GM21717 (cell line): ENCODE results near the gene GDAP2.
"Not testable (repeated sequence)": the region's sequence is repeated elsewhere in the genome, so short reads cannot be mapped to it uniquely, and the experiment has no call there.

ENCODE experiments used
- ATAC-seq: cut with Tn5 transposase; IDR thresholded peaks from one replicate; pipeline ENCODE4 v1.9.1; 2021; ENCODE audit warnings: mild to moderate bottlenecking, moderate library complexity; ENCODE audit not compliant: unreplicated experiment

Gene GDAP2, protein sequence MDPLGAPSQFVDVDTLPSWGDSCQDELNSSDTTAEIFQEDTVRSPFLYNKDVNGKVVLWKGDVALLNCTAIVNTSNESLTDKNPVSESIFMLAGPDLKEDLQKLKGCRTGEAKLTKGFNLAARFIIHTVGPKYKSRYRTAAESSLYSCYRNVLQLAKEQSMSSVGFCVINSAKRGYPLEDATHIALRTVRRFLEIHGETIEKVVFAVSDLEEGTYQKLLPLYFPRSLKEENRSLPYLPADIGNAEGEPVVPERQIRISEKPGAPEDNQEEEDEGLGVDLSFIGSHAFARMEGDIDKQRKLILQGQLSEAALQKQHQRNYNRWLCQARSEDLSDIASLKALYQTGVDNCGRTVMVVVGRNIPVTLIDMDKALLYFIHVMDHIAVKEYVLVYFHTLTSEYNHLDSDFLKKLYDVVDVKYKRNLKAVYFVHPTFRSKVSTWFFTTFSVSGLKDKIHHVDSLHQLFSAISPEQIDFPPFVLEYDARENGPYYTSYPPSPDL

DNA sequence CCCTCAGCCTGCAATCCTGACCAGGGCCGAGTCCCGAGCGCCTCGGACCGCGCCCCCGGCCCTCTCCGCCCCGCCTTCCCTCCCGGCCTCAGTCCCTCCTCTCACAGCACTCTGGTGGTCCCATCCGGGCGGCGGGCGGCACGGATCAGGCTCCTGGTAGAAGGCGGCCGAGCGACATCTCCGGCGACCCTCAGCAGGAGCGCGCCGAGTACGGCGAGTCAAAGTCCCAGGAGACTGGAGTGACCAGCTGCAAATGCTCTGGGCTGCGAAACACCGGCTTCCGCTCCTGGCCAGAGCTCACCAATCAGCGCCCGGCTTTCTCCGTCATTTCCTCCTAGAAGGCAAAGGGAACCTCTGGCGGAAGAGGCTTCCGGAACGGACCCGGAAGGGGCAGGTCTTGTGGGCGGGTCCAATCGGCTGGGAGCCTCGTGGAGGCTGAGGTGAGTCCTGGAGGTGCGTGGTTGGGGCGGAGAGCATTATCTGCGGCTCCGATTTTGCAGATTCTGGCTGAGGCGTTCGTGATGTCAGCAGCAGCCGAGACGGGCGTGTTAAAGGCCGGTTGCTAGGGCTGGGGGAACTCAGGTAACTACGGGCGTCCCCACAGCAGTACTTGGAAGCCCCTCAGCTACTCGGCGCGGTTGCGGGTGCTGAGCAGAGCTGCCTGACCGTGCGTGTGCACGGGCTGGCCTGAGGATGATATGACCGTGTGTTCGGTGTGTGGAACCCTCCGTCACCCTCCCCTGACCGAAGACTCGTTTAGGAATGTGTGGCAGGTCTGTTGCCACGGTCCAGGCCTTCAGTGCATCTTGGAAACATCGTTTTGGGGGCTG is at the start of gene GDAP2, which contains the start of gene WDR3:
TSS of gene GDAP2 (minus strand) at position 279 of the 830 bp plus-strand sequence. CDS start 9,264 bp downstream, outside the sequence.
TSS of gene WDR3 (plus strand) at position 397 of the 830 bp plus-strand sequence. CDS start 3,581 bp downstream, outside the sequence.
- ATAC-seq, result peak; percentile 96

DNA sequence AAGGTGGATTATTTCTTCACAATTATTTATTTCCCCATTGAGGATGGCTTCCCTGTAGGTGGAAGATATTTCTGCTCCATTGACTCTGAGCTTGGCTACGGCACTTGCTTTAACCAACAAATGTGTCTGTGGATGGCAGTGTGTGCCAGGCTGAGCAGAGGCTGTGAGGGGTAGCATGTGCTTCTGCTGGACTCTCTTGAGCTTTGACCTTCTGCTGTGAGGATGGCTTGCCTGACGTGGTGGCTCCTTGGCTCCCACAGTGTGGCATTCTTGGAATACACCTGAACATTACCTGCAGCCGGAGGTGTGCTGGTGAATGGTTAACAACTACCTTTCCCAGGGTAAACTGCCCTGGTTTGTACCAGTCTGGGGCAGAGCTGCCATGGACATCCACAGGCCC is 47.0 kb upstream of the GDAP2 start:
- no peak for ATAC-seq

GRCh38 chr1:117971777-117972176 is 42.4 kb upstream of the GDAP2 start:
- ATAC-seq, result no peak

GRCh38 chr1:117970252-117970651 is 40.8 kb upstream of the GDAP2 start:
- ATAC-seq, result no peak

DNA sequence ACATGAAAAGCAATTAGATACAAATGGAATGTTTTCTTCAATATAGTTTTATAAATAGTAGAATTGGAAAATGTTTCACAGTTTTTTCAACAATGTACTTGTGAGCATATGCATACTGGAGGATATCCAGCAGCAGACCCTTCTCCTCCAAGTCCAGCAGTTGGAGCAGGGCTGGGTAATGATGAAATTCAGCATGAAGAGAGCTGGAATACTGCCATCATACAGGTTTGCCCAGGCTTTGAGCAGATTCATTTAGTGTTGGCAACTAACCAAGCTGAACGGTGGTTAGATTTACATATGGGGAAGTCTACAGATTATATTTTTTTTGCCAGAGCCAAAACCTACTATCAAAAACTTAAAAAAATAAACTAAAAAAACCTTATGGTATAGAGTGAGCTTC is 38.5 kb upstream of the GDAP2 start:
- no peak for ATAC-seq

DNA sequence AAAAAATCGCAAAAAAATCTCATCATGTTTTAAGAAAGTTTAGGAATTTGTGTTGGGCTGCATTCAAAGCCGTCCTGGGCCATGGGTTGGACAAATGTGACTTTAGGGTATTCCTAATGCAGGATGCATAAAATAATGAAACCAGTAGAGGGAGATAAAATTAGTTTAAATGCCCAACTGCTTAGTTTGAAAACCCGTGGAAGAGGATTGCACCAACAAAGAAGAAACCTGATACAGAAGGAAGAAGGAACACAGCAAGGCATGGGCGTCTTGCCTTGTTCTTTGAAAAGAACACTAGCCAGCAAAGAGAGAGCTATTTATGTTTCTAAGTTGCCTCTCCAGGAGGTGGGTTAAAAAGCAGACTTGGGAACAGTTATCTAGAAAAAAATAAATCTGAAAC is 38.1 kb upstream of the GDAP2 start:
- no peak for ATAC-seq

GRCh38 chr1:117964290-117965038 is 35.0 kb upstream of the GDAP2 start:
- ATAC-seq, result no peak

- no peak for ATAC-seq
Observed at GRCh38 chr1:117959364-117959763, 29.9 kb upstream of the GDAP2 start.

DNA sequence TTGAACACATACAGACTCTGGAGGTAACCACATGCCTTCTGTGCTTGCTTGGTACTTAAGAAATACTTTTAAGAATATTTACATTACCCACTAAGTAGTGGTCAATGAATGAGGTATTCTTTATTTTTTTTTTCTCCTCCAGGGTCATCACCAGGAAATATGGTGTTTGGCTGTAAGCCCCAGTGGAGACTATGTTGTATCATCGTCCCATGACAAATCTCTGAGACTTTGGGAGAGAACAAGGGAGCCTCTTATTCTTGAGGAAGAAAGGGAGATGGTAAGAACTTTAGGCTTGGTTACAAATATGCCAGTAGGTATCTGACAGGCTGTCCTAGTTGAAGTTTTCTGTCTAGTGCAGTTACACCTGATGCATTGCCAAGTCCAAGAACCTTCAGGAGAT is 23.0 kb upstream of the GDAP2 start:
- no peak for ATAC-seq

GRCh38 chr1:117942293-117942692 is 12.9 kb upstream of the GDAP2 start:
- ATAC-seq, result no peak

- no peak for ATAC-seq
Observed at GRCh38 chr1:117933769-117934168, 4.3 kb upstream of the GDAP2 start.

- ATAC-seq, result no peak
Observed at GRCh38 chr1:117932576-117932975, 3.2 kb upstream of the GDAP2 start.

GRCh38 chr1:117930484-117930883 is 1.1 kb upstream of the GDAP2 start:
- no peak for ATAC-seq

DNA sequence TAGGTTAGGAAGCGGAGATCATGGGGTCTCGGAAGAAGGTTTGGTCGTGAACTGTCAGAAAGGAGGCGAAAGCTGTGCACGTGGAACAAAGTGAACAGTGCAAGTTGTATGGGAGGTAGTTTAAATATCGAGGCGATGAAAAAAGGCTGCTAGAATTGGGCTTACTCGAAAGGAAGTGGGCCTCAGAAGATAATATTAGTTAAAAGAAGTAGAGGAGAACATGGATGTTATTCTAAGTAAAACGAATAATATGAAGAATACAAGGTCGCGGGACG is 689 bp upstream of the GDAP2 start:
- ATAC-seq, result no peak

DNA sequence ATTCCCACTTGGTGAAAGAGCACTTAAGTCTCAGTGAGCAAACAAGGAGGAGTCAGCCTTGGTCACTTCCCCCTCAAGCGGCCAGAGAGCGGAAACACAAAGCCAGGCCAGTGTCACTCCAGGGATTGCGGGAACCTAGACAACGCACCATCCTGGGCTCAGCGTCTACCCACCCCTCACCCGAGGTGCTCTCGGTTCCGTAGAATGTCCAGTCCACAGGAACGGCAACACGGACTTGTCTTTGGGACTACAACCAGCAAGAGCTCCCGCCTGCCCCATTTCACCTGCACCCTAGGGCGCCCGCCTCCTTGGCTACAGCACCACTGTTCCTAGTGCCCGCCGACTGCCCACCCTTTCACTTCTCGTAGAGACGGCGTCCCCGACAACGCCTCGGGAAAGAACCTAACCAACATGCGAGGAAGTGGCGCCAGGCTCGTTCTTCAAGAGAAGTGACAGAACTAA is 509 bp downstream of the GDAP2 start:
- peak; percentile 38 for ATAC-seq

DNA sequence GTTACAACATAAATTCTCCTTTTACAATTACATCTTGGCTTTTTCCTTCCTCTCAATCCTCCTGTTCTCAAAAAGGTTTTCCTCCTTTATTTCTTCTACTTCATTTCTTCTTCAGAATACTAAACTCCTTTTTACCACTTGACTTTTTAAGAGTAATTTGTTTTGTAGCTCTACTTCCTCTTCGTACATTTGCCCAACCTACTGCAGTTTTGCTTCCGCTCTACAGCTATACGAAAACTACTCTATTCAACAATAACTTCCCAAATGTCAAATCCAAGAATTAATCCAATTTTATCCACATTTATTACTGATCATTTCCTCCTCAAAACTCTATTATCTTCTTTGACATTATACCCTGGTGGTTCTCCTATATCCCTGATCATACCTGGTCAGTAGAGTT is 3.4 kb downstream of the GDAP2 start:
- ATAC-seq, result no peak

- not testable (repeated sequence) for ATAC-seq
Observed at GRCh38 chr1:117922717-117923116, 6.7 kb downstream of the GDAP2 start.

DNA sequence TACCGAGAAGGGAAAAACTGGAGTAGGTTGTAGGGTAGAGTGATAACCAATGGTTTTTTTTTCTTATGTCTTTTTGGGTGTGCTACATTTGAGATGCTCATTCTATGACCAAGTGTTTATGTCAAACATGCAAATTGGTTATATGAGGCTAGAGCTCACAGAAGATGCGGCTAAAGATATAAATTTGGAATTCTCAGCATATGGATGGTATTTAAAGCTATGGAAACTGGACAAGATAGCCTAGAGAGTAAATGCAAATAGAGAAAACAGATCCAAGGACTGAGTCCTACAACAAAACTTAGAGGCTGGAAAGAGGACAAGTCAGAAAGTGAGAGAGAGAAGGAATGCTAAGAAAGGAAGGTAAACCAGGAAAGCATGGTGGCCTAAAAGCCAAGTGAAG is 7.4 kb downstream of the GDAP2 start:
- no peak for ATAC-seq

GRCh38 chr1:117919376-117919775 is 10.0 kb downstream of the GDAP2 start:
- ATAC-seq, result no peak

DNA sequence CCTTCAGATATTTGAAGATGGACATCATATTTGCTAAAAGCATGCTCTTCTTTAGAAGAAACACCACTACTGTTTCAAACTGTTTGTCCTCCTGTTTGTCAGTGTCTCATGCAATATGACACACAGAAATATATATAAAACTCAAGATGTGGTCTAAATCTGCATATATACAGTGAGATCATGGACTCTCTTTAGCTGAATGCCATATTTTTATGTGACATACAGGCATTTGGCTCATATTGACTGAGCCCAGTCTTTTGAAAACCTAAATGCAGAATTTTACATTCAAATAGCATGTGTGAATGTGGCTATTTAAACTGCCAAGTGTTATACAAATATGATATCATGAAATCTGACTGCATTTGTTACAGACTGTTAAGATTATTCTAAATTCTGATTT is 18.4 kb downstream of the GDAP2 start:
- ATAC-seq, result no peak

DNA sequence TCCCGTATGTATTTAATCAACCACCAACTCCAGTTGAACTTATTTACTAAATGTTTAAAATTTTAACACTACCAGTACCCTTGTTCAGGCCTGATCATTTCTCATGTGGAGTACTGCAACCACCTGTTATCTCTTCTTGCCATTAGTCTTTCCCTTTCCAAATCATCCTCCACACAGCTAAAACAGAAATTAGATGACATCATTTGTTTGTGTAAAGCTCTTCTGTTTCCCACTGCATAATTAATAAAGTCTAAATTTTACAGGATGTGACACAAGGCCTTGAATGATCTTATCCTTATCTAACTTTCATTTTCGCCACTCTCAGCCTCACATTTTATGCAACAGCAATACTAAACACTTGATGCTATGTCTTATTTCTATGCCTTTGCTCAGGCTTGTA is 24.4 kb downstream of the GDAP2 start:
- ATAC-seq, result no peak
